K562 (cell line): ENCODE data around the gene SERTAD3.
"Not testable (repeated sequence)": the region's sequence is repeated elsewhere in the genome, so short reads cannot be mapped to it uniquely, and the experiment has no call there.

Experiments used
- BHLHE40 ChIP-seq: IDR thresholded peaks from 2 replicates; pipeline ENCODE4 v1.6.1; 2011; ENCODE audit warnings: low read length, improper control_type of control experiment
- CTCF ChIP-seq, 3 experiments: IDR thresholded peaks in 2 of 3; conservative IDR thresholded peaks in 1 of 3; 2 replicates each; pipeline ENCODE4 v1.5.1; 2011 to 2012; ENCODE audit warnings: low read length in 3 of 3, mild to moderate bottlenecking in 3 of 3, control low read depth in 2 of 3, improper control_type of control experiment in 1 of 3, inconsistent platforms in 1 of 3, low read depth in 1 of 3, mixed read lengths in 1 of 3, moderate library complexity in 1 of 3; ENCODE audit not compliant: insufficient read depth in 2 of 3
- EP300 ChIP-seq: IDR thresholded peaks from 2 replicates; pipeline ENCODE4 v1.6.1; 2012; ENCODE audit warnings: low read length, improper control_type of control experiment
- FOXJ3 ChIP-seq: sonication (generic); formaldehyde crosslinking; IDR thresholded peaks from 2 replicates; pipeline ENCODE4 v1.4.0; 2020; ENCODE audit warnings: mild to moderate bottlenecking, missing genetic modification reagents
- FOXK1 ChIP-seq: sonication (generic); formaldehyde crosslinking; IDR thresholded peaks from 2 replicates; pipeline ENCODE4 v1.8.0; 2022; ENCODE audit warnings: missing genetic modification reagents, mild to moderate bottlenecking, borderline replicate concordance
- POLR2A ChIP-seq: fragments of 450-650 bp; conservative IDR thresholded peaks from 2 replicates; pipeline ENCODE4 v1.6.1; 2016
- SMC3 ChIP-seq: conservative IDR thresholded peaks from 2 replicates; pipeline ENCODE4 v1.6.1; 2011; ENCODE audit warnings: low read depth, low read length, improper control_type of control experiment; ENCODE audit not compliant: insufficient read depth
- ZBTB33 ChIP-seq: sonication (generic); formaldehyde crosslinking; IDR thresholded peaks from 2 replicates; pipeline ENCODE4 v1.8.1; 2023; ENCODE audit warnings: mild to moderate bottlenecking, missing genetic modification reagents

- not testable (repeated sequence) for TF ChIP-seq SMC3; BHLHE40; POLR2A; FOXJ3 (CRISPR knock-in tag); CTCF (IDR thresholded peaks at IDR 0.05 in 2 of 3, conservative IDR thresholded peaks at IDR 0.05 in 1 of 3; ENCODE audit: insufficient read depth in 2 of 3, low read depth in 1 of 3, low read length in 3 of 3); EP300; FOXK1
- peak; percentile 73; the same call in 1 of the 2 replicates for TF ChIP-seq ZBTB33
Observed at GRCh38 chr19:40408598-40408925, 35.6 kb downstream of the SERTAD3 start.
